MM.1S (cell line): ENCODE measurements around the gene CD58.

Experiments used
- DNase-seq: peaks from one replicate; pipeline ENCODE4 v3.0.0-alpha.2; 2015
- H2AFZ ChIP-seq: fragments of 300-600 bp; sonication (generic); 2 replicates; pipeline ENCODE4 v1.6.0; 2016; ENCODE audit warnings: antibody characterized with exemption, low read length
- H3F3A ChIP-seq: fragments of 300-600 bp; sonication (generic); 2 replicates; pipeline ENCODE4 v1.6.1; 2016; ENCODE audit warnings: mild to moderate bottlenecking, antibody characterized with exemption, low read length, moderate library complexity, mixed read lengths; ENCODE audit not compliant: insufficient read depth
- H3K27ac ChIP-seq: fragments of 300-600 bp; sonication (generic); 2 replicates; pipeline ENCODE4 v1.5.1; 2016; ENCODE audit warnings: mild to moderate bottlenecking, low read length
- H3K27me3 ChIP-seq: fragments of 300-600 bp; sonication (generic); replicated peaks from 2 replicates; pipeline ENCODE4 v1.6.0; 2016; ENCODE audit warnings: low read length; ENCODE audit not compliant: insufficient read depth
- H3K36me3 ChIP-seq: fragments of 300-600 bp; sonication (generic); replicated peaks from 2 replicates; pipeline ENCODE4 v1.6.1; 2016; ENCODE audit warnings: mild to moderate bottlenecking, low read length, mixed read lengths; ENCODE audit not compliant: insufficient read depth
- H3K4me1 ChIP-seq: fragments of 300-600 bp; sonication (generic); 2 replicates; pipeline ENCODE4 v1.6.1; 2016; ENCODE audit warnings: low read length, mixed read lengths
- H3K4me2 ChIP-seq: fragments of 300-600 bp; sonication (generic); 2 replicates; pipeline ENCODE4 v1.6.0; 2016; ENCODE audit warnings: low read depth, low read length
- H3K4me3 ChIP-seq: fragments of 300-600 bp; sonication (generic); 2 replicates; pipeline ENCODE4 v1.5.1; 2016; ENCODE audit warnings: low read length, mixed read lengths
- H3K79me2 ChIP-seq: fragments of 300-600 bp; sonication (generic); 2 replicates; pipeline ENCODE4 v1.6.1; 2016; ENCODE audit warnings: mixed run types, low read length, mixed read lengths
- H3K9ac ChIP-seq: fragments of 300-600 bp; sonication (generic); 2 replicates; pipeline ENCODE4 v1.6.1; 2016; ENCODE audit warnings: low read length, mixed read lengths
- H3K9me2 ChIP-seq: fragments of 300-600 bp; sonication (generic); replicated peaks from 2 replicates; pipeline ENCODE4 v1.6.1; 2016; ENCODE audit warnings: mild to moderate bottlenecking, low read length, mixed read lengths; ENCODE audit not compliant: insufficient read depth
- H3K9me3 ChIP-seq: fragments of 300-600 bp; sonication (generic); replicated peaks from 2 replicates; pipeline ENCODE4 v1.6.1; 2016; ENCODE audit warnings: mild to moderate bottlenecking, low read length, mixed read lengths; ENCODE audit not compliant: insufficient read depth
- H4K20me1 ChIP-seq: fragments of 300-600 bp; sonication (generic); 2 replicates; pipeline ENCODE4 v1.6.1; 2016; ENCODE audit warnings: mild to moderate bottlenecking, low read length, moderate library complexity, mixed read lengths; ENCODE audit not compliant: insufficient read depth
- EZH2 ChIP-seq: fragments of 300-600 bp; sonication (generic); optimal IDR thresholded peaks from 2 replicates; pipeline ENCODE3; 2017; ENCODE audit warnings: low read depth, mild to moderate bottlenecking, antibody characterized with exemption, low read length, mixed read lengths
- EZH2phosphoT487 ChIP-seq: fragments of 300-600 bp; sonication (generic); IDR thresholded peaks from 2 replicates; pipeline ENCODE4 v1.6.1; 2018; ENCODE audit warnings: antibody characterized with exemption, low read length
- TF ChIP-seq, protein P1 (sequence below): fragments of 300-600 bp; sonication (generic); IDR thresholded peaks from 2 replicates; pipeline ENCODE4 v1.5.1; 2016; ENCODE audit warnings: antibody characterized with exemption, low read length, mixed read lengths

Gene CD58

DNA sequence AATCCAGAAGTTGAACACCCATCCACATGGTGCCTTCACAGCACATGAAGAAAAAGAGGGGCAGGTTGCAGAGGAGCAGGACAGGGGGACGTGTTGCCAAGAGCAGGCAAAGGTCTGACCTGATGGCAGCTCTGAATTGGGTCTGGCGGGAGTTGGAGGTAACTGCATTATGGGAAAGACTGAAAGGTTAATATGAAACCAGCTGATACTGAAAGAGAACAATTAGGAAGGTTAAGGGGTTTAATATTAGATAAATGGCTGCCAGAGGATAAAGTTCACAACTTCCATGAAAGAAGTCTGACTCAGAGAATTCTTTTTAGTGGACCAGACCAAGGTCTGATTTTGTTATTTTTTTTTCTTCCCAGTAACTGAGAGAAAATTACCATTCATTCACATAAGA lies 76.1 kb downstream of the CD58 start:
- Histone ChIP-seq H3F3A (no peaks in the 10 kb centered on the region), H3K9ac (no peak overlapping the region), H3K79me2 (no peaks in the 10 kb centered on the region), H4K20me1 (no peaks in the 10 kb centered on the region), H3K4me2 (no peak overlapping the region), H3K4me1 (no peaks in the 10 kb centered on the region), H3K36me3 (no peaks in the 10 kb centered on the region), H3K4me3 (no peak overlapping the region), H3K27ac (no peak overlapping the region), H2AFZ (no peak overlapping the region), H3K9me2 (no peaks in the 10 kb centered on the region), H3K9me3 (no peaks in the 10 kb centered on the region), H3K27me3 (no peaks in the 10 kb centered on the region)
- no peak for TF ChIP-seq EZH2phosphoT487
- TF ChIP-seq, protein P1, sequence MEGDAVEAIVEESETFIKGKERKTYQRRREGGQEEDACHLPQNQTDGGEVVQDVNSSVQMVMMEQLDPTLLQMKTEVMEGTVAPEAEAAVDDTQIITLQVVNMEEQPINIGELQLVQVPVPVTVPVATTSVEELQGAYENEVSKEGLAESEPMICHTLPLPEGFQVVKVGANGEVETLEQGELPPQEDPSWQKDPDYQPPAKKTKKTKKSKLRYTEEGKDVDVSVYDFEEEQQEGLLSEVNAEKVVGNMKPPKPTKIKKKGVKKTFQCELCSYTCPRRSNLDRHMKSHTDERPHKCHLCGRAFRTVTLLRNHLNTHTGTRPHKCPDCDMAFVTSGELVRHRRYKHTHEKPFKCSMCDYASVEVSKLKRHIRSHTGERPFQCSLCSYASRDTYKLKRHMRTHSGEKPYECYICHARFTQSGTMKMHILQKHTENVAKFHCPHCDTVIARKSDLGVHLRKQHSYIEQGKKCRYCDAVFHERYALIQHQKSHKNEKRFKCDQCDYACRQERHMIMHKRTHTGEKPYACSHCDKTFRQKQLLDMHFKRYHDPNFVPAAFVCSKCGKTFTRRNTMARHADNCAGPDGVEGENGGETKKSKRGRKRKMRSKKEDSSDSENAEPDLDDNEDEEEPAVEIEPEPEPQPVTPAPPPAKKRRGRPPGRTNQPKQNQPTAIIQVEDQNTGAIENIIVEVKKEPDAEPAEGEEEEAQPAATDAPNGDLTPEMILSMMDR = no peak
- no peak for TF ChIP-seq EZH2
- DNase-seq = no peak

DNA sequence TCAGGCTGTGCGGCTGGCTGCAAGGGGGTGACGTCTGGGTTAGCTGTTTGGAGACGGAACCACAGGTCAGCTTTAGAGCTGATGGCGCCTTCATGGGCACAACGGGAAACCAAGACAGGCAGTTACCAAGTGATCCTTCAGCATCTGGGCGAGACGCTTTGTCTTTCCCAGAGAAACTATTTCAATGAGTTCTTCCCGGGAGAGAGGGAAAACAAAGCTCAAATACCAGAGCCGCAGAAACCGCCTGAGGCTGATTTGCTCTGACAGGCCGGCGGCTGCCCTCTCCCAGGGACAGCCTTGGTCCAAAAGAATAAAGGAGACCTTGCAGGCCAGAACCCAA lies 76.5 kb downstream of the CD58 start:
- no peak overlapping the region for H3K4me2 ChIP-seq
- H3K4me3 ChIP-seq = no peak overlapping the region
- H2AFZ ChIP-seq = no peak overlapping the region
- H4K20me1 ChIP-seq = no peaks in the 10 kb centered on the region
- no peaks in the 10 kb centered on the region for H3F3A ChIP-seq
- no peak overlapping the region for H3K9ac ChIP-seq
- TF ChIP-seq EZH2 (no peak), EZH2phosphoT487 (no peak)
- TF ChIP-seq, protein P1 = no peak
- no peaks in the 10 kb centered on the region for H3K36me3 ChIP-seq
- H3K27ac ChIP-seq = no peak overlapping the region
- H3K9me3 ChIP-seq = no peaks in the 10 kb centered on the region
- no peaks in the 10 kb centered on the region for H3K9me2 ChIP-seq
- H3K79me2 ChIP-seq = no peaks in the 10 kb centered on the region
- no peaks in the 10 kb centered on the region for H3K27me3 ChIP-seq
- no peak for DNase-seq
- H3K4me1 ChIP-seq = no peaks in the 10 kb centered on the region

DNA sequence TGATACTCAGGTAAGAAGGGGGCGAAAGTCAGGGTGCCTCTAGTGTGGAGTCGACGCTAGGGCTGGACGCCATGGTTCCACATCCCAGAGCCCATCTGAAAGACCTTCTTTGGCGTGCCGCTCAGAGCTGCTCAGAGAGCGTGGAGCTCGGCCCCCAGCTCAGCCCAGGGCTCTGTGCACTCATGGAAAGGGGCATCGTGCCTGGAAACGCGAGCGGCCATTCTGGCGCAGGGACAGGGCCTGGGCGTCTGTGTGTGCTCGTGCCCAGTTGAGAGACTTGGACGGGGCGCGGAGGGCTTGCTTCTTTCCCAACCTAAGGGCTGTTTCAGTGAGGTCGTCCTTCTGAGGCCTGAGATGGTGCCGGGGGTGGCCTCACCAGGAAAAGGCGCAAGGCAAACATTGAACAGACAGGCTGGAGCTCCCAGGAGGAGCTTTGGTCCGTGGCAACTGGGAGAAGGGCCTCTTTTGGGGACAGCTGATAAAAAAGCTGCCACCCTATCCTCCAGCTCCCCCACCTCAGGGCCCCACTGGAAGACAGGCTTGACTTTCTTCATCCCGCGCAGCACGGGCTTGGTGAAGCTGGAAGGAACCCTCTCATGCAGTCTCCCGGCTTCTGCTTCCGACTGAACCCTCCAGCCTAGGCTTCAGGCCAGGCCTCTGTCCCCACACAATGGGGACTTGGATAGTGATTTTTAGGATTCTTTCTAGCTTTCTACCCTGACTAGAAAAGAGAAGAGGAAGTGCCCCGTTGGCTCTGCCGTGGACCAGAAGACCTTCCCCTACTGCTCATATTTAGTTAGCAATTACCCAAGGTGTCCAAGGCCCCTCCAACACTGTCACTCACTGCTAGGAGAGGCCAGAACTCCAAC lies 77.1 kb downstream of the CD58 start:
- no peak overlapping the region for H2AFZ ChIP-seq
- H3K27me3 ChIP-seq = no peaks in the 10 kb centered on the region
- no peak overlapping the region for H3K4me3 ChIP-seq
- no peaks in the 10 kb centered on the region for H3K9me2 ChIP-seq
- H3F3A ChIP-seq = no peaks in the 10 kb centered on the region
- H4K20me1 ChIP-seq = no peaks in the 10 kb centered on the region
- no peaks in the 10 kb centered on the region for H3K9me3 ChIP-seq
- no peaks in the 10 kb centered on the region for H3K79me2 ChIP-seq
- no peaks in the 10 kb centered on the region for H3K4me1 ChIP-seq
- DNase-seq = no peak
- TF ChIP-seq, protein P1 = no peak
- TF ChIP-seq EZH2phosphoT487 (no peak), EZH2 (no peak)
- H3K9ac ChIP-seq = no peak overlapping the region
- H3K27ac ChIP-seq = no peak overlapping the region
- no peaks in the 10 kb centered on the region for H3K36me3 ChIP-seq
- H3K4me2 ChIP-seq = no peak overlapping the region
